BE2C (cell line): ENCODE results near the gene CEP164.

Source experiments
- DNase-seq: peaks from one replicate; pipeline ENCODE4 v3.0.0-alpha.2; 2020
- H3K27me3 ChIP-seq: fragments of 250-450 bp; sonication (Bioruptor Pico); 2 replicates; pipeline ENCODE4 v1.5.1; 2020; ENCODE audit warnings: mild to moderate bottlenecking
- H3K36me3 ChIP-seq: fragments of 250-450 bp; sonication (Bioruptor Pico); 2 replicates; pipeline ENCODE4 v1.5.1; 2020; ENCODE audit warnings: mild to moderate bottlenecking
- H3K4me1 ChIP-seq: fragments of 250-450 bp; sonication (Bioruptor Pico); 2 replicates; pipeline ENCODE4 v1.5.1; 2020
- H3K4me3 ChIP-seq: 2 replicates; pipeline ENCODE4 v1.5.1; 2011; ENCODE audit warnings: low read depth, low read length
- H3K9me3 ChIP-seq: fragments of 250-450 bp; sonication (Bioruptor Pico); 2 replicates; pipeline ENCODE4 v1.5.1; 2020
- TF ChIP-seq, protein P1 (sequence below): IDR thresholded peaks from 2 replicates; pipeline ENCODE4 v1.5.1; 2012; ENCODE audit warnings: mild to moderate bottlenecking, low read depth, low read length

CEP164 gene

GRCh38 chr11:117381481-117382387, 54.1 kb downstream of the CEP164 start:
- H3K36me3 ChIP-seq, result peaks cover 12% of the 10 kb centered on the region

DNA sequence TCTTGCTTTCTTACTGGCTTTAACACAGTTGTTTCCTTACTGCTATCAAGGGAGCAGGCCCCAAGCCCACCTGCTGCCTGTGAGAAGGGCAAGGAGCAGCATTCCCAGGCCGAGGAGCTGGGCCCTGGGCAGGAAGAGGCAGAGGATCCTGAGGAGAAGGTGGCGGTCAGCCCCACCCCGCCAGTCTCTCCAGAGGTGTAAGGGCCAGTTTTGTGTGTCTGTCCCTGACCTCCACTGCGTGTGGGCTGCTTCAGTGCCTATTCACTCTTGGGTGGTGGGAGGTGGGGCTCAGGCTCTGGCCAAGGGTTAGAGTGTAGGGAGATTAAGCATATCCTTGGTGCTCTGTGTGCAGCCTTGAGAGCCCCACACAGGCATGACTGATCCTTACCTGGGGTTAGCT, 55.1 kb downstream of the CEP164 start:
- Histone ChIP-seq H3K9me3 (no peaks in the 10 kb centered on the region), H3K4me1 (no peaks in the 10 kb centered on the region), H3K4me3 (no peak overlapping the region), H3K27me3 (no peaks in the 10 kb centered on the region), H3K36me3 (peaks cover 15% of the 10 kb centered on the region)
- no peak for DNase-seq
- TF ChIP-seq, protein P1, sequence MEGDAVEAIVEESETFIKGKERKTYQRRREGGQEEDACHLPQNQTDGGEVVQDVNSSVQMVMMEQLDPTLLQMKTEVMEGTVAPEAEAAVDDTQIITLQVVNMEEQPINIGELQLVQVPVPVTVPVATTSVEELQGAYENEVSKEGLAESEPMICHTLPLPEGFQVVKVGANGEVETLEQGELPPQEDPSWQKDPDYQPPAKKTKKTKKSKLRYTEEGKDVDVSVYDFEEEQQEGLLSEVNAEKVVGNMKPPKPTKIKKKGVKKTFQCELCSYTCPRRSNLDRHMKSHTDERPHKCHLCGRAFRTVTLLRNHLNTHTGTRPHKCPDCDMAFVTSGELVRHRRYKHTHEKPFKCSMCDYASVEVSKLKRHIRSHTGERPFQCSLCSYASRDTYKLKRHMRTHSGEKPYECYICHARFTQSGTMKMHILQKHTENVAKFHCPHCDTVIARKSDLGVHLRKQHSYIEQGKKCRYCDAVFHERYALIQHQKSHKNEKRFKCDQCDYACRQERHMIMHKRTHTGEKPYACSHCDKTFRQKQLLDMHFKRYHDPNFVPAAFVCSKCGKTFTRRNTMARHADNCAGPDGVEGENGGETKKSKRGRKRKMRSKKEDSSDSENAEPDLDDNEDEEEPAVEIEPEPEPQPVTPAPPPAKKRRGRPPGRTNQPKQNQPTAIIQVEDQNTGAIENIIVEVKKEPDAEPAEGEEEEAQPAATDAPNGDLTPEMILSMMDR, result no peak

More at GRCh38 chr11:117381481-117382387, 54.1 kb downstream of the CEP164 start:
- Histone ChIP-seq H3K4me1 (no peaks in the 10 kb centered on the region), H3K27me3 (no peaks in the 10 kb centered on the region), H3K9me3 (no peaks in the 10 kb centered on the region), H3K4me3 (no peak overlapping the region)
- no peak for DNase-seq
- TF ChIP-seq, protein P1, result no peak

- no peak for DNase-seq
- Histone ChIP-seq H3K27me3 (no peaks in the 10 kb centered on the region), H3K36me3 (peaks cover 15% of the 10 kb centered on the region)
Observed at GRCh38 chr11:117384045-117384444, 56.4 kb downstream of the CEP164 start.

DNA sequence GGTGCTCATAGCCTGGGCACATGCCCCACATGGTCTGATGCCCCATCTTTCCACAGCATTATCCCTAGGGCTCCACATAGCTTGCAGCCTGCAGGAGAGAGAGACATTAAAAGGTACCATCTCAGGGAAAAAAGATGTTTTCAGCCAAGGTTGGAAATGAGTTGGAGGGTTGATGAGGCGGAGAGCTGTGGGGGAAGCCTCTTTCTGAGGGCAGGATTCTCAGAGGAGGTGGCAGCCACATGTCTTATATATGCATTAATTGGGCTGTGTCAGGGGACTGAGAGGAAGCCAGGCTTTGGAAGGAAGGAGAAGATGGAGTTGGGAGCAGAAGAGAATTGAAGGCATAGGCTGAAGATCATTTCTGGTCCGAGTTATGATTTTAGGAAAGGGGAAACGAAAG, 57.8 kb downstream of the CEP164 start:
- no peak overlapping the region for H3K4me3 ChIP-seq
- no peaks in the 10 kb centered on the region for H3K4me1 ChIP-seq
- no peaks in the 10 kb centered on the region for H3K27me3 ChIP-seq
- H3K36me3 ChIP-seq, result peaks cover 15% of the 10 kb centered on the region
- no peaks in the 10 kb centered on the region for H3K9me3 ChIP-seq
- TF ChIP-seq, protein P1, result no peak
- DNase-seq, result no peak

More at GRCh38 chr11:117384045-117384444, 56.4 kb downstream of the CEP164 start:
- Histone ChIP-seq H3K4me1 (no peaks in the 10 kb centered on the region), H3K4me3 (no peak overlapping the region), H3K9me3 (no peaks in the 10 kb centered on the region)
- TF ChIP-seq, protein P1, result no peak

DNA sequence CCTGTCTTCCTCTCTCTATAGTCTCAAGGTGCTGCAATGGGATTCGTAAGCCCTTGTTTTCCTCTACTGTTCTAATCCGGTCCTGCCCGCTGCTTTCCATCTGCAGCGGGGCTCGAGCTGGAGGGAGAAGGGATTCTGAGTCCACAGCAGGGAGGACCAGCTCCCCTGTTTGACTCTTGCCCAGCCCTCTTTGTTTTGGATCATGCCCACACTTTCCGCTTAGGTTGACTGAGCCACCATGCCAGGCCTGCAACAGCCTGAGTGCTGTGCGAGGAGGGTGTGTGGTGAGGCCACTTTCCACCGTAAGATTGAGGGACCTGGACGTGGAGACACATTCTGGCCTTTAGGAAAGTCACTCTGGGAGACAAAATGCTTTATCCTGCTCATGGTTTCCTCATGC, 58.3 kb downstream of the CEP164 start:
- no peak for DNase-seq
- Histone ChIP-seq H3K9me3 (no peaks in the 10 kb centered on the region), H3K4me3 (no peak overlapping the region), H3K4me1 (no peaks in the 10 kb centered on the region), H3K36me3 (peaks cover 11% of the 10 kb centered on the region; the same call in 1 of the 2 replicates), H3K27me3 (no peaks in the 10 kb centered on the region)
- TF ChIP-seq, protein P1, result no peak
